ENCODE measurements around the gene GPX2.

Gene GPX2

DNA sequence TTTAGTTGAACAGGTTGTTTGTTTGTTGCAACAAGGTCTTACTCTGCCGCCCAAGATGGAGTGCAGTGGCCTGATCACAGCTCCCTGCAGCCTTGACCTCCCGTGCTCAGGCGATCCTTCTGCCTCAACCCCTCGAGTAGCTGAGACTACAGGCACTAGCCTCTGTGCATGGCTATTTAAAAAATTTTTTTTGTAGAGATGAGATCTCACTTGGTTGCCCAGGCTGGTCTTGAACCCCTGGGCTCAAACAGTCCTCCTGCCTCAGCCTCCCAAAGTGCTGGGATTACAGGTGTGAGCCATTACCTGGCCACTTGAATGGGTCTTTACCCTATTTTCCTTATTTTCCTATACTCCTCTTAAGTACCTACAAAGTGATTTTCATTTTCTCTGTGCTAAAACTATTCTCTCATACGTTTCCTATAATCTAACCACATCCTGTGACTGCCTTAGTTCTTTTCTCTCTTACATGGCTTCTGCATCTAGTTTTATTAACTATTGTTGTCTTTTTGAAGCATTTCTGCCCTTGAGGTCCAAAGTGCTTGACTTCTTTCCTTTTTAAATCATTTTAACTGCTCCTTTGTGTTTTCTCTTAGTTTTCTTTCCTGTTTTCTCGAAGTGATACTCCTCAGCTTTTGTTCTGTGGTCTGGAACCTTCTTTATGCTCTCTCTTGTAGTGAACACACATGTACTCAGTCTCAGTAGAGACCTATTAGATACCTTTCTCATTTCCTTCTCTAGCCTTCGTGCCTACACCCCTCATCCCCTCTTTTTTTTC, 14.1 kb downstream of the GPX2 start:
- Histone ChIP-seq H3K27ac (peak overlapping the region; percentile 39 to 55), H3K36me3 (peaks cover 38 to 47% (median 43%) of the 10 kb centered on the region in 3 donors), H3K4me1 (peaks cover 0 to 83% (median 31%) of the 10 kb centered on the region in 4 donors), H3K9me3 (no peaks in the 10 kb centered on the region), H3K27me3 (no peaks in the 10 kb centered on the region), H3K4me3 (no peak overlapping the region)
- intact Hi-C loops (cut with DNase I; ENCODE audit: low total_unique reads): no loop called here
- TF ChIP-seq, protein P1, sequence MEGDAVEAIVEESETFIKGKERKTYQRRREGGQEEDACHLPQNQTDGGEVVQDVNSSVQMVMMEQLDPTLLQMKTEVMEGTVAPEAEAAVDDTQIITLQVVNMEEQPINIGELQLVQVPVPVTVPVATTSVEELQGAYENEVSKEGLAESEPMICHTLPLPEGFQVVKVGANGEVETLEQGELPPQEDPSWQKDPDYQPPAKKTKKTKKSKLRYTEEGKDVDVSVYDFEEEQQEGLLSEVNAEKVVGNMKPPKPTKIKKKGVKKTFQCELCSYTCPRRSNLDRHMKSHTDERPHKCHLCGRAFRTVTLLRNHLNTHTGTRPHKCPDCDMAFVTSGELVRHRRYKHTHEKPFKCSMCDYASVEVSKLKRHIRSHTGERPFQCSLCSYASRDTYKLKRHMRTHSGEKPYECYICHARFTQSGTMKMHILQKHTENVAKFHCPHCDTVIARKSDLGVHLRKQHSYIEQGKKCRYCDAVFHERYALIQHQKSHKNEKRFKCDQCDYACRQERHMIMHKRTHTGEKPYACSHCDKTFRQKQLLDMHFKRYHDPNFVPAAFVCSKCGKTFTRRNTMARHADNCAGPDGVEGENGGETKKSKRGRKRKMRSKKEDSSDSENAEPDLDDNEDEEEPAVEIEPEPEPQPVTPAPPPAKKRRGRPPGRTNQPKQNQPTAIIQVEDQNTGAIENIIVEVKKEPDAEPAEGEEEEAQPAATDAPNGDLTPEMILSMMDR (IDR thresholded peaks at IDR 0.05): no peak
- DNase-seq: no peak

DNA sequence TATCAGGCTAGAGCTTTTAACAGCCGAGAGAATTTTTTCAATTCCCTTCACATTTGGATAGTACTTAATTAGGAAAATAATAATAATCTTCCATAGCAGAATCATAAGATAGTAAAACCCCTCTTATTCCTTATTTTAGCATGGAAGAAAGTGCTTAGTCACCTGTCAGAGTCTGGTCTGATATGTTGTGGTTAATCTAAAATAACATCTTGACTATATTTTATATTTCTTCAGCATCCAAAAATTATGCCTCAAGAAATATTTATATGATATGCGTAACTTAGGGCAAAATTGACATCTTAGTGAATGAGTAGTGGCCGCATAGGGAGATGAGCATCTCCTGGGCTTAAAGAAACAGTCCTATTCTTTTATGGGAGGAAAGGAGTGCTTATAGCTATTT, 15.5 kb downstream of the GPX2 start:
- H3K27me3 ChIP-seq: no peaks in the 10 kb centered on the region
- intact Hi-C loops (cut with DNase I; ENCODE audit: low total_unique reads): no loop called here
- H3K27ac ChIP-seq: no peak overlapping the region
- H3K4me3 ChIP-seq: no peak overlapping the region
- no peaks in the 10 kb centered on the region for H3K9me3 ChIP-seq
- H3K36me3 ChIP-seq: peaks cover 30 to 44% (median 34%) of the 10 kb centered on the region in 3 donors
- no peak for DNase-seq
- H3K4me1 ChIP-seq: peaks cover 0 to 75% (median 31%) of the 10 kb centered on the region in 4 donors
- TF ChIP-seq, protein P1 (IDR thresholded peaks at IDR 0.05): no peak

DNA sequence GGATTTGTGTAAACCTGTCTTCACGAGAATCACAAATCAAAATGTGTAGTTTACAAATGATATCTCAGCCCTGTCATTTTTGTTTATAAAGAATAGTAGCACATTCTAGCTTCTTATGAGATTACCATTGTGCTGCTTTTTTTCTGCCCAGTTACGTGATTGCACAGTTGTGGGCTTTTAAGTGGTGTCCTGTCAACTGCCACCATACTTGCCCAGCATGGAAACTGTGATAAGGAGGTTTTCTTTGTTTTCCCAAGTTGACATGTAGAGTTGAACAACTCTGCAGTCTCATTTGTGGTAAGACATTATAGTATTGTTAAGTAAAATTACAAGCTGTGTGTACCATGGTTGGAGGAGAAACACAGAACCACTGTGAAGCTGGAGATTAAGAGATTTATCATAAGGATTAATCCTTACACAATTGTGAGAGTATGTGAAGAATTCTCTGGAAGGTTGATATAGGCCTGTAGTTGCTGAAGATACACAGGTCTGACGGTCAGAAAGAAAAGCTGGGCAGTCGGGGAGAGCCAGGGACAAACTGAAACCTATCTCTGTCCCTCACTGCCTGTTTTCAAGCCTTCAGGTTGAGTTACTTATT, 16.0 kb downstream of the GPX2 start:
- TF ChIP-seq, protein P1 (IDR thresholded peaks at IDR 0.05): no peak
- intact Hi-C loops (cut with DNase I; ENCODE audit: low total_unique reads): no loop called here
- Histone ChIP-seq H3K9me3 (no peaks in the 10 kb centered on the region), H3K27me3 (no peaks in the 10 kb centered on the region), H3K4me3 (no peak overlapping the region), H3K27ac (no peak overlapping the region), H3K4me1 (peaks cover 0 to 69% (median 27%) of the 10 kb centered on the region in 4 donors), H3K36me3 (peaks cover 30 to 44% (median 34%) of the 10 kb centered on the region in 3 donors)
- DNase-seq: no peak

DNA sequence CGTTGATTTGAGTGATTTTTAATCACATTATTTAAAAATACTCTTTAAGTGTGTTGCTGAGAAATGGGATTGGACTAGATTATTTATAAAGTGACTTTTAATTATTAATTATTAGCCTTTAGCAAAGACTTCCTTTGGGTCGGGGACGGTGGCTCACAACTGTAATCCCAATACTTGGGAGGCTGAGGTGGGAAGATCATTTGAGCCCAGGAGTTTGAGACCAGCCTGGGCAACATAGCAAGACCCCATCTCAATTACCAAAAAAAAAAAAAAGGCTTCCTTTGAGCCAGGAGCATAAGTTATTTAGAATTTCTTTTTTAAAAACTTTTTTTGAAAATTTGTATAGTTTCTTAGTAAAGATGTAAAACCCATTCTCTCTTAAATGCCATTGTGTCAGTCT, 19.5 kb downstream of the GPX2 start:
- DNase-seq: no peak
- TF ChIP-seq, protein P1 (IDR thresholded peaks at IDR 0.05): no peak
- Histone ChIP-seq H3K27me3 (no peaks in the 10 kb centered on the region), H3K36me3 (peaks cover 25 to 35% (median 27%) of the 10 kb centered on the region in 3 donors), H3K27ac (no peak overlapping the region), H3K4me3 (no peak overlapping the region), H3K9me3 (no peaks in the 10 kb centered on the region), H3K4me1 (peaks cover 0 to 69% (median 18%) of the 10 kb centered on the region in 4 donors)
- intact Hi-C loops (cut with DNase I; ENCODE audit: low total_unique reads): no loop called here

DNA sequence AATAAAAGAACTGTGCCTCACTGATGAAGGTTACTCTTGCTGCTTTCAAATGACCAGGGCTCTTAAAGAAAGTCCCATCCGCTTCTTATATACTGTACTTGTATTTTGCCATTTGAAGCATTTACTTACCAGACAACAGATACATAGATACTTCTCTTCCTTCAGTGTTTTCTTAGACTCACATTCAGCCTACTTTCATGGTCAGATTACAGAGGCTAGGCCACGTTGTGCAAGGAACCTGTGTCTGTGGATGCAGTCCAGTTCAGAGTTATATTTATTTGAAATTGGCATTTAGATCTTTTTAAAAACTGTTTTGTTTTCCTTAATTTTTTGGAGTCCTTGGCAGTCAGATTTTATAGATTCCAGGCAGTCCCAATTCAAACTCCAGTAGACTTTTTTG, 22.1 kb downstream of the GPX2 start:
- H3K36me3 ChIP-seq: peaks cover 16 to 19% (median 16%) of the 10 kb centered on the region in 3 donors
- H3K4me3 ChIP-seq: no peak overlapping the region
- TF ChIP-seq, protein P1 (IDR thresholded peaks at IDR 0.05): no peak
- H3K27ac ChIP-seq: peak overlapping the region; percentile 39 to 50
- H3K9me3 ChIP-seq: no peaks in the 10 kb centered on the region
- no peak for DNase-seq
- intact Hi-C loops (cut with DNase I; ENCODE audit: low total_unique reads): no loop called here
- peaks cover 0 to 76% (median 36%) of the 10 kb centered on the region in 4 donors for H3K4me1 ChIP-seq
- no peaks in the 10 kb centered on the region for H3K27me3 ChIP-seq
